ENCODE measurements around the gene CXCR6.
A peak's percentile ranks its signal among the peaks of the same experiment; 100 is the strongest.

Gene CXCR6

DNA sequence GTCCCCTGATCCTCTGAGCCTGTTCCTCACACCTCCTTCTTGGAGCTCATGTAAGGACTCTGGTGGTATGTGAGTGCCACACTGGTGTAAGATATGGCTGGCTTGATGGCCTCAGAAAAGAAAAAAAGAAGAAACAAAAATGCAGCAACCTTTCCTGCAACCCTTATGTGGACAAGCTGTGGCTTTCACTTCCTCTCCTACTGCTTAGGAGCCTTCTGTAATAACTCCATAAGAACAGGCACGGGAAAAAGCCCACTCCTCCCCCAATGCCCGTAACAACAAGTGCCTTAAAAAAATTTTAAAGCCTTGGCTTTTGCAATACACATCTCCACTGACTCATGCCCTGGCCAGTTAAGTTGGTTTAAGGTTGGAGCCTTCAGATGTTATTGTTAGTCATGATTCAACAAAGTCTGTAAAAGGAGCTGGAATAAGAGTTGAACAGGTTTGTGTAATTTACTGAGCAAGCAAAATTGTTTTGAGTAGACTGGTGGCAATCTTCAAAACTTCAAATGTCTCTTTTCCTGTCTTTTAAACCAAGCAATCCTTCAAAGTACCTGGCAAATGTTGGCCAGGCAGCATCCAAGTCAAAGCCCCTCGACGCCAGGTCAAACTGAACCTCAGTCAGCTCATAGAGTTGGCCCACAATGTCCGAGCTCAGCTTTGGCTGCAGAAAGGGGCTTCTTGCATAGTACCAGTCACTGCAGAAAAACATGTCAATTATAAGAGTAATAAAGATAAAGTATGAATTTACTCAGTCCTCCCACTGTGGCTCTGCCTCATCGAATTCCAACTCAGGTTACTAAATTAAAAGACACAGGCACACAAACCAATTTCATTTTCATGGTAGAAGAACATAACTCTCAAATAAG, 29.5 kb downstream of the CXCR6 start:
- no peak for DNase-seq

DNA sequence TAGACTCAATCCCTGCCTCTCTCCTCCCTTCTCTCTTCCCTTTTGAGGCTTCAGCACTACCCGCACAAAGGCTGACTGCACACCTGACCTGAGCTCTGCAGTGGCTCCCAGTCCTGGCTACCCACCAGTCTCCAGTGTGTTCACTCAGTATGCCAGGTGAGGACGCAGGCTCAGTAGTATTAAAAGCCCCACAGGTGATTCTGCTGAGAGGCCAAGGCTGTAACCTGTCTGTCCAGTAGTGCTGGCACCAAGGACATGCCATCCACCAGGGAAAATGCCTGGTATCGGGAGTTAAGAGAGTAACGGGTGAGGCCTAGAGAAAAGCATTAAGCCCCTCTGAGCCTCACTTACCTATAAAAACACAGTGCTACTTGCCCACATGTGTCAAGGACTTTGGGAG, 31.4 kb downstream of the CXCR6 start:
- DNase-seq = no peak

DNA sequence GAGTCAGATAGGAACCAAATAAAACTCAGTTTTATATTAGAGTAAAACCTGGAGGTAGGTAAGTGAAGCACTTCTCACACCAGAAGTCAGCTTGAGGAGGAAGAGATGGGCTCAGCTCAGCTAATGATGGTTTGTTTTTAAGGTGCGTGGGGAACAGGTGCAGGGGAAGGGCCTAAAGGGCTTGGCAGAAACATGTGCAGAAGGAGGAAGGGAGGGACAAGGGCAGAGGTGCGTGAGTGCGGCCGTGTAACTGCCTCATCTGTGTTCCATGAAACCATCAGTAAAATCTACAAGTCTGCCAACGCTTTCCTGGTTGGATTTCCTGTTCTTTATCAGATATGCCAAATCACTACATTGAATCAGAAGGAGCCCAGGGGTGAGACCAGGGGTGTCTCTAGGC, 32.4 kb downstream of the CXCR6 start:
- DNase-seq = no peak

DNA sequence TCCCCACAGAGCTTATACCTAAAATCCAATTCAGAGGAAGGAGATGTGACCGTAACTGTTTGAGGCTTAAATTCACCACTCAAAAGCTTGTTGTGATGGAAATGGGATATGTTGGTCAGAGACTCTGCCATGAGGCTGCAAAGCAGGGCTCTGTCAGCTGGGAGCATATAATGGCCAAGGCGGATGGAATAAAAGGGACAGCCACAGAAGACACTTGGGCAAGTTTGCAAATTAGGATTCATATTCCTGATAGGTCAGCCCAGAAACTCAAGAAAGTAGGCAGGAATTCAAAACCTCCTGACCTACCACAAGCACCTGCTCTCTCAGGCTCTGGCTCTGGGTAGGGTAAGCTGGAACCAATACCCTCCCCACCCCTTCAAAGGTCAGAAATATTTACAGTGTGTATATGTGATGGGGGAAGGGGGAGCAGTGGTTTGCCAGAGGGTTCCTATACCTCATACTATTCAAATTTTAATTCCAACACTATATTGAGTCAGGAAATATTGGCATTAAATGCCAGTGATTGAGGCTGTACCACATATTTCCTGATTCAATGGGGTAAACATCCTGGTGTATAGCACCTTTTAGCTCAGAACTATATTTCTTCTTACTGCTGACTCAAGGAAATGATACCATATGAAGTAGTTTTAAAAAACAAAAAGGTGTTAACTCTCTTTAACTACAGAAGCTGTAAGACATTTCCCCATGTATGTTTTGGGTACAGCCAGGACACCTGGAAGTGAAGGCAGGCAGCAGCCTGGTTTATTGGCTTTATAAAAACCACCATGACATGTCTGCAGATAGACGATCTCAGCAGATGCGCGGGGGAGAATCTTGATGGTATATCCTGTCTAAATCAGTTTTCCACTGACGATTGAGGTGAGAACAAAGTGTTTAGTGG, 33.2 kb downstream of the CXCR6 start:
- no peak for DNase-seq

DNA sequence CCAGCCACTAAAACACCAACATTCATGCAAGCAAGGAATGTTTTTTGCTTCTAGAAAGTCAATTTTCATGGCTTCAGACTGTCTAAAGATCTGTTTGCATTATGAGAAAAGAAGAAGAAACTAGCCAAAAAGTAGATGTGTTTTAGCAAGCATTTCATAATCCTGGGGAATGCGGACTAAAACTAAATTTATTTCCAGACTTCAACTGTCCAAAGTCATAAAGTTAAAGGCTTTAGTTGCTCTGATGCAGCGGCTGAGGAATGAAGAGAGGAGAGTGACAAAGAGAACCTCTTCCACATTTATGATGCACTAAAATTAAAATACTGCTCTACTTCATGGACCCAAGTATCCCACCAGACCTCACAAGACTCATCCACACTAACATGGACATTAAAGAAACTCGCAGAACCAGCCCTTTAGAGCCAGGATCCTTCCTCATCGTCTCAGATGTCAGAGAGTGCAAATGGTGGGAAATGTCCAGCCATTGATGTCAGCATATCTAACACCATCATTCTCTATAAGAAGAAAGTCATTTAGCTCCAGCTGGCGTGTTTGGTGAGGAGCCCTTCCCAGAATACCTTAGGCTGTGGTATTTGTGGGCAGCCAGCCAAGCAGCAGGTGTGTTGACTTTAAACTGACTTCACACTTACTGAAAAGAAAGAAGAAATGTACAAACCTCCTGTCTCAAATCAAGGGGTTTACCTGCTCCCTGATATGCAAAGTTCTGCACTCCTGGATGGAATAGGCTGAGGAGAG, 34.9 kb downstream of the CXCR6 start:
- peak; percentile 59 for DNase-seq

DNA sequence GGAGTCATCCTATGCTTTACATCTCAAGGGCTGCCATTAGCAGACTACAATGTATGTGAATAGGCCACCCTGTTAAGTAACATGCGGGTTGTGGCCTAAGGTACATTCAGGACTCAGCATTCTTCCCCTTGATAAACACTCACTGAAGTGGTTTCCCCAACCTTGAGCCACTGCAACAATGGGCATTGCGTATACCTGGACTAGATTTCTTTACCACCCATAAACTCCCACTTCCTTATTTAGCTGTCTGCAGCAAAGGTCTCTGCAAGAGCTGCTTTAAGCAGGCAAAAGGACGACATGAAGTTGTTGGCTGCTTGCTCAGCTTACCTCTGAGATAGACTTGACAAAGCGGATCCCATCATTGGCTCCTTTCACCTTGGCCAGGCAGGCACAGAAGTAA, 36.1 kb downstream of the CXCR6 start:
- no peak for DNase-seq

DNA sequence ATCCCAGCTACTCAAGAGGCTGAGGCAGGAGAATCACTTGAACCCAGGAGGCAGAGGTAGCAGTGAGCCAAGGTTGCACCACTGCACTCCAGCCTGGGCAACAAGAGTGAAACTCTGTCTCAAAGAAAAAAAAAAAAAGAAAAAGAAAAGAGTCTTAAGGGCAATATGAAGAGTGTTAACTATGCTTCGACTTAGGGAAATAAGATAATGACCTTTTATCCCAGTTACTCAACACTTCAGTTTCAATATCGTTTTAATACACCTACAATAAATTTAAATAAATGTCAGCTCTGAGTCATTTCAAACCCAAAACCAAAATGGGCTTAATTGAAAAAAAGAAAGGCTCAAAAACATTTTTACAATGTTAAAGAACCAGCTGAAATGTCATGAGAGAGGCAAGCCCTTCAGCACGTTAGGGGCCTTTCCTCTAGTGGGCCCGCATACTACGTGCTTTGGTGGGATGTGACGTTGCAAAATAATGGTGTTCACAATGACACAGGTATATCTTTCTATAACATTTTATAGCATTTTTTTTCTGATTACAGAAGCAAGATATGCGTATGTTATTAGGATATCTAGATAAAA, 37.1 kb downstream of the CXCR6 start:
- DNase-seq = no peak

DNA sequence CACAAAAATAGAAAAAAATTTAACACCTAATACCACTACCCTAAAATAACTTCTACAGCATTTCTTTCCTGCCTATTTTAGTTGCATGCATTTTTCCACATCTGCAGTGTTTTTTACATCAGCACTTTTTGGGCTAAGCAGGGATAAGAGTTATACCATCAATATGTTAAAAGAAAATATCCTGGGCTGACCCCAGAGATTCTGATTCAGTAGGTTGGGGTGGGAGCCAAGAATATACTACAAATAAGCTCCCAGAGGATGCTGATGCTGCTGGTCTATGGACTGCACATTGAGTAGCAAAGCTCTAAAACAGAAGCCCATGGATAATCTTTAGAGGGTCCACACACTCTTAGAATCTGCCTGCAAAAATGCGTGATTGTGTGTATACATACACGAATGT, 37.6 kb downstream of the CXCR6 start:
- no peak for DNase-seq

DNA sequence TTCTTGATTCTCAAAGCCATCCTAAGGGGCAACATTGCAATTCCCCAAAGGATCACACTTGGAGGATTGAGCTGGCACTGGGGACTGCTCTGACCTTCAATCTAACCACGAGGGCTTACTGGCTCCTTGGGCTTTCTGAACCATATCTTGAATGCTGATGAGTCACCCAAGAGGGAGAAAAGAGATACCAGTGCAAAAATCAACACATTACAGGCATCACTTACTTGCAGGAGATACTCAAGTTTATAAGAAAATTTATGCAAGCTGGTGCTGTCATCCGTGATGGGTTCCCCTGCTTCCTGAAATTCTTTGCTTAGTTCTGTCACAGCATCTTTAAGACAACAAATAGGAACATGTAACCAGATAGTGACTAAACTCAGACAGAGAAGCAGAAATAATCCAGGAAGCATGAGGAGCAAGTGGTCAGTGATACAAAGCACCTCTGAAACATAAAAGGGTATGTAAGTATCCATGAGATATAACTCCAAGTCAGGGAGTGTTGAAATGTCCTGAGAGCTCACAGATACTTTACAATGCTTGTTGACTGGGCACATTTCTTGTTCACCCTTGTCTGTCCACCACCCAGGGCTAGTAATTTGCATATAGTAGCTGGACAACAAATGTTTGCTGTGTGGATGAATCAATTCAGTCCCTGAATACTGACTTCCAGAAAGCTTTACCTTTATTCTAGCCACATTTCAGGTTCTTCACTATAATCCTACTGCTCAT, 38.2 kb downstream of the CXCR6 start:
- DNase-seq = no peak

DNA sequence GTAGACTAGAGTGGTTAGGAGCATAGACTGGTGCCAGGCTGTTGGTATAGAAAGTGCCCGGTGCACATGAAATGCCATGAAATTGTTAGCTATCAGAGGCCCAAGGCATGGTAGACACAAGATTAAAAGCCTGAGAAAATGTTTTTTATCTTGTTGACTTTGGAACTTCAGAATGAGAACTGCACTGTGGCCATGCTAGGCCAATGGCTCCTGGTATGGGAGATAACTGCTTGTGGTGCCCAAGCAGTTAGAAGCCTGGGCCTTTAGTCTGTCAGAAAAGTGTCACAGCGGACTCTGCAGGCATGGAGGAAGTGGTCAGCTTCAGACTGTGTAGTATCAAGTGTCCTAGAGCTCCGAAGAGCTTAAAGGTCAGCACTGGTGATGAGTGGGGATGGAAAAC, 40.5 kb downstream of the CXCR6 start:
- DNase-seq = no peak

DNA sequence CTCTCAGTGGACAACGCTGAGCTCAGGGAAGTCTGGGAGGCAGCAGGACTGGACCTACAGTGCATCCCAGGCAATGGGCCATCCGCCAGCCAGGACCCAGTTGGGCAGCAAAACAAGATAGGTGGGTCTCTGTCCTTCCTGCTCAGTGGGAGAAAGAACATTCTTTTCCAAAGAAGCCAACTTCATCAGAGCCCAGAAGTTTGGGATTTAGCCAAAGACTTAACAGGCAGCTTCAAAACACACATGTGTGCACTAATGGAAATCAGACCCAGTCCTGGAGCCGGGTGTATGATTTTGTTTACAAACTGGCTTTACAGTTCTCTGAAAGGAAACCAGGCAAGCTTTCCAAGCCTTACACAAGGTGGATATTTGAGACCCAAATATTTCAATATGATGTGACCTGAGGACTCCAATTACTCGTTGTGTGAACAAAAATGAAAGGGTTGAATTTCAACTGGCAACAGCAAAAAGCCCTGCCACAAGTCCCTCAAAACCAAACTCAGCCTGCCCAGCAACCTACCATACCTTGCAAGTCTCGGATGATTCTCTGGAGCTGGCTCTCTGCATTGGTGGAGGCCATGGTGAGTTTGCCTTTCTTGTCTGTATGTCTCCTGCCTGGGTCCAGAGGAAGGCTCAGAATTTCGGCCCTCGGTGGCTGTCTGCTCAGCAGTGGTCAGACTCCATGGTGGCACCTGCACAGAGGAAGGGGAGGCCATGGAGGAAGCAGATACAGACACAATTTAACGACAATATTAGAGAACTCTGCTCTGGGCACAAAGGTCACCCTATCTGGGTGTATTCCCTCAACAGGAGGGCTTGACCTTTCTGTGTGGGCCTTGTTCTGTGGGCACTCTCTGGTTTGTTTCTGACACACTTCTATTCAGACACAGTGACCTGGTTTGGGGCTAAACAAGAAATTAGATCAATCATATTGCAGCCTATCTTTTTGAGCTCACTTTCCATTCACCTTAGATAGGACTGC, 41.4 kb downstream of the CXCR6 start:
- no peak for DNase-seq

DNA sequence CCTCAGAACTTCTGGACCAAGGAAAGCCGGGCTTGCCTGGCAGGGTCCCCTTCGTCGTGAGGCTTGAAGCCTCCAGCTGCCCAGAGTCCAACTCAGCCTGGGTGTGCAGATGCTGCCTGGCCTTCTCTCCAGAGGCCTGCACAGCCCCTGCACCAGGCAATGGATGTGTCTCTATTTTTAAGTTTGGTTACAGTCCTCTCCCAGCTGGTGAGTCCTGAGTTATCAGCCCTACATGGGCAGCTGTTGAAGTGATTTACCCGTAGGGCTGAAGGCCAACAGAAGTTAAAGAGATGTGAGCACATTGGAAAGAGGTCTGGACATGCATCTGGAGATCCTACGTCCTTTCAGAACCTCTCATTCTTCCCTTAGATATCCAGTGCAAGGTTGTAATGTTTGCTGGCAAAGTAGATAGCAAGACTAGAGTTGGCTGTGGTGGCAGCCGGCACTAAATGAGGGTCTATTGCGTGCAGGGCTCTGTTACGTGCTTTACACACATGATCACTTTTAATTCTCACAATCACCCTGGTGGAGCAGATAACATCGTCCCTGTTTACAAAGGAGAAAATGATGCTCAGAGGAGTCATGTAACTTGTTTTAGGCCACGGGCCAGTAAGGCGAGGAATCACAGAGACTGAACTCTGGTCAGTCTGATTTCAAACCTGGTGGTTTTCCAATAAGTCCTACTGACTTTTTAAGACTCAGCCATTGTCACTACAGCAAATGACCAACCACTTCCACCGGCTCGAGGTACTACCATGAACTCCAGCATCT, 42.5 kb downstream of the CXCR6 start:
- DNase-seq = no peak

DNA sequence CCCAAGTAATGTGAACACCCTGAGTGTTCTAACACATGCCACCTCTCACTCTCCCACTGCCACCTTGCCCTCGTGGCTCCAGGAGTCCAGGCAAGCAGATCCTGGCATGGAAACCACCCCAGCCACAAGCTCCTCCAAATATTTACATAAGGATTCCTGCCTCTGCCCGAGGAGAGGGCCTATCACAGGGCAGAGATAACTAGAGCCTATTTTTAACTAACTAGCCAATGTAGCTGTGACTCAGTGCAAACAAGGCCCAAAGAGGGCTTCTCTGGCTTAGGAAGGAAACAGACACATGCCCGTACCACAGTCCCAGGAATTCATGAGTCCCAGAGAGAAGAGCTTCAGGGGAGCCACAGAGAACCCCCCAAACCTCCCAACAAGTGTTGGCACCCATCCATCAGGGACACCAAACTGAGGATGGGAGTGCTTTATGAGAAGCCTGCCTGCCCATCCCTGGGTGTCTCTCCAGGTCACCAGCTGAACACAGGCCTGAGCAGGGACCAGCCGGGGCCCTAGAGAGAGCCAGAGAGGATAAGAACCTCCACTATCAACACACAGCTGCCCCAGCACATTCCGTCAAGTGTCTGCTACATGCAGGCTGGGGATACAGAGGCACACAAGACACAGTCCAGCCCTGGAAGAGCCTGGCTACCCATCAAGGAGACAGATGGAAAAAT, 43.2 kb downstream of the CXCR6 start:
- no peak for DNase-seq

DNA sequence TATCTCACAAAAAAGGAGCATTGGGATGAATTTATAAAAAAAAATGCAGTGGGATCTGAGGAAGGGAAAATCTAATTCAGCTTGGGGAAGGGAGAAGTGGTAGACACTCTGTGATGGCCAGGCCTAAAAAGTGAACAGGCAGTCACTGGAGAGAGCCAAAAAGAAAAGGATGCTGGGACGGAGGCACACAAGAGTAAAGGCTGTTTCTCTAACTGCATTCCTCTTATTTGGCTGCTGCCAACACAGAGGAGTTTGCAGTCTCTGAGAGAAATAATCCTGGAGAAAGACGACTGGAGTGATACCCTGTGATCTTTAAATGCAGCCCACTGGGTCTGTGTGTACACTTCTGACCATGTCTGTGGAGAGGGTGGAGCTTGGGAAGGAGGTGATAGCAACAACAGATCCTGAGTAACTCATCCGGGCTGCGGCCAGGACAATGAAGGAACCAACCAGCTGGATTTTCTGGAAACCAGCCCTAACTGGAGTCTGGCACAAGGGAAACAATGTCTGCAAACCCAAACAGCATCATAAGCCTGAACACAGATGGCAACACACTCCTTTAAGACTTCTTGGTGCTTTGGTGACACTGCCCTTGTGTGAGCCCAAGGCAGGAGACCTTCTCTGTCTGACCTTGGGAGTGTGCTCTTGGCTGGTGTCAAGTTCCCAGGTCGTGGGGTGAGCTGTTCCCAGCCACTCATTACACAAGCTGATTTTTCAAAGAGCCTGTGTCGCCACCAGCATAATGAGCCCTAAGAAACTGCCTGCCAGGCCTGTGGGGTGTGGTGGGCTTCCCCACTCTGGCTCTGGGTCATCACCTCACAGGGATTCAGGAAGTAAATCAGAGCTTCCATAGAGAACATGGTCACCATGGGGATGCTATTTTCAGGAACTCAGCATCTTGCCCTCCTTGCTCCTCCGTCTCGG, 44.4 kb downstream of the CXCR6 start:
- peak; percentile 1 for DNase-seq

DNA sequence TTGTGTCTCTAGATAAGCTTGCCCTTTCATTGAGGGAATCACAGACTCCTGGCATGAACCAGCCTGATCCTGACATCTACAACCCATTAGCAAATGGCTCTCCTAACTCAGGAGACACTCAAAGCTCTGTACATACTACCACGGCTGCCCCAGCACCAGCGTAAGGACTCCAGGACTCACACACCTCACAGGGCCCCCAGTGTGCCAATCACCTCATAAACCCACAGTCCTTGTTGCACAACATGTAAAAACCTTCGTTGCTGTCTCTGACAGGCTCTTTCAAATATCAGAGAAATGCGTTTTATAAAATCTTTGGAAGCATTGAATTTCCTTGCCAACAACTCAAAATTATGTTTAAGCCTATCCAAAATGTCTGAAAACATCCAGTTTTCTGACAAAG, 45.1 kb downstream of the CXCR6 start:
- DNase-seq = no peak

DNA sequence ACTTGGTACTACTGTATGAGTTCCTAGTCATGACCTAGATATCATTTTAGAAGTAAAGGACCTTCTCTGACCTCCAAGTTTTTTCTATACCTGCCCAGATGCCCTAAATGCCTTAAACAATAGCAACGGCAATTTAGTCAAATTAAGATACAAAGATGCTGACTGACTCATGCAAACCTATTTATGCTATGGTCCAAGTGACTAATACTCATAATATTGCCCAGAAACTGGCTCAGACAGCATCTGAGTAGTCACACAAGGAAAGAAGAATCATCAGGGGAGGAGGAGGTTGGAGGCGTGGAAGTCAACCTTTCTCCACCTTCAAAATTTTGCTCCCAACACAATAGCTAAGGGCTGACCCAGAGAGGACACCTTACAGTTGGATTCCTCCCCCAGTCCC, 45.5 kb downstream of the CXCR6 start:
- DNase-seq = no peak

DNA sequence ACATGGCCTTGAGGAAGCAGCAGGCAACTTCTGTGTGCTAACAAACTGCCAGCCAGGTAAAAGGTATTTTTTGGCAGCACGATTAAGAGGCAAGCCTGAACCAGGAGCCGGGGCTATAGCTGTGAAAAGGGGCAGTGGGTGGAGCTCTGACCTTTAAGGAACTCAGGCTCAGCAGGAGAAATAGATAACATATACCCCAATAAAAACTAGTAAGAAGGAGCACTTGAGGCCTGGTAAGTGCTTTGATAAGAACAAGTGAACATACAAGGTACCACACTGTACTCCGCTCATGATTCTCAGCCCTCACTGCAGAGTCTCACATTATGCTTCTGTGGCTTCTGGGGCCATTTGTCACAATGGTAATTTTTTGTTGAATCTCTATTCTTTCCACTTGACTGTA, 46.9 kb downstream of the CXCR6 start:
- no peak for DNase-seq

DNA sequence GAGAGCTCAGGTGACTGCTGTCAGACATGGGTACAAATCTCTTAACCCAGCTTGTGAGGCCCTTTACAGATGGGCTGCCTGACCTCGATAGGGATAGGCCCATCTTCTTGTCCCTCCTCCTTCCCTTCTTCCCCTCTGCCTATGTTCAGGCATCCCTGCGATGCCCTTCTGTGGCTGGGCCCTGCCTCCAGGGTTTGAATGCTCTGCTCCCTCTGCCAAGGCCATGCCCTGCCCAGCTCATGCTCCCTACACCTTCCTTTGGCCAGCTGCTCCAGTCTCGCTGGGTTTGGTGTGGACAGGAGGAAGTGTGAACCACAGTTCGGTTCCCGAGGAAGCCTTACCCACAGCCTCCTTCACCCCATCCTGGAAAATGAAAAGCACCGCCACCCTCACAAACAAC, 48.1 kb downstream of the CXCR6 start:
- DNase-seq = no peak

All from NCI-H2171 treated with DMSO at 0.1 percent for 48 hours (cell line).